Measurements from ENCODE around the gene BZW1.

- no peak for TF ChIP-seq CTCF (conservative IDR thresholded peaks at IDR 0.05)
- no peak for TF ChIP-seq EZH2 (IDR thresholded peaks at IDR 0.05; ENCODE audit: low read depth)
Measured at GRCh38 chr2:200788121-200788718, 23.5 kb upstream of the BZW1 start.
